Neural progenitor cell (in vitro differentiated cells): ENCODE results near the gene RASD2. TPM values are rescaled to one million over a fixed set of nuclear protein-coding genes. Genes with fewer than 3 reads are reported as not detected.

Experiments
- DNase-seq: peaks from one replicate; pipeline ENCODE4 v3.0.0-alpha.2; 2016; ENCODE audit warnings: low spot score
- H2AFZ ChIP-seq: fragments of 200-600 bp; sonication (generic); replicated peaks from 2 replicates; pipeline ENCODE4 v1.6.1; 2016; ENCODE audit warnings: antibody characterized with exemption
- H3F3A ChIP-seq: fragments of 200-600 bp; sonication (generic); 2 replicates; pipeline ENCODE4 v1.6.1; 2016; ENCODE audit warnings: antibody characterized with exemption, low read depth
- H3K27ac ChIP-seq: fragments of 200-600 bp; sonication (generic); 2 replicates; pipeline ENCODE4 v1.5.1; 2016; ENCODE audit warnings: mild to moderate bottlenecking
- H3K27me3 ChIP-seq: fragments of 200-600 bp; sonication (generic); 2 replicates; pipeline ENCODE4 v1.6.1; 2016; ENCODE audit warnings: mild to moderate bottlenecking, moderate library complexity
- H3K36me3 ChIP-seq: fragments of 200-600 bp; sonication (generic); 2 replicates; pipeline ENCODE4 v1.5.1; 2016
- H3K4me1 ChIP-seq: fragments of 200-600 bp; sonication (generic); 2 replicates; pipeline ENCODE4 v1.6.1; 2016; ENCODE audit warnings: mixed run types
- H3K4me2 ChIP-seq: fragments of 200-600 bp; sonication (generic); 2 replicates; pipeline ENCODE4 v1.6.1; 2016
- H3K4me3 ChIP-seq: fragments of 200-600 bp; sonication (generic); 2 replicates; pipeline ENCODE4 v1.5.1; 2016
- H3K79me2 ChIP-seq: fragments of 200-600 bp; sonication (generic); 2 replicates; pipeline ENCODE4 v1.6.1; 2016; ENCODE audit warnings: low read depth
- H3K9ac ChIP-seq: fragments of 200-600 bp; sonication (generic); 2 replicates; pipeline ENCODE4 v1.6.1; 2016
- H3K9me3 ChIP-seq: fragments of 200-600 bp; sonication (generic); 2 replicates; pipeline ENCODE4 v1.5.1; 2016; ENCODE audit warnings: low read depth
- H4K20me1 ChIP-seq: fragments of 200-600 bp; sonication (generic); 2 replicates; pipeline ENCODE4 v1.6.1; 2016; ENCODE audit warnings: low read depth
- H3K27ac Mint-ChIP-seq: 3 replicates; pipeline ENCODE4 v1.8.0; 2021; ENCODE audit warnings: mixed read lengths
- H3K27me3 Mint-ChIP-seq: 2 replicates; pipeline ENCODE4 v1.8.0; 2022; ENCODE audit warnings: low read depth, mild to moderate bottlenecking, inconsistent platforms, moderate library complexity, mixed read lengths; ENCODE audit not compliant: insufficient read depth
- H3K36me3 Mint-ChIP-seq: 3 replicates; pipeline ENCODE4 v1.8.0; 2021; ENCODE audit warnings: mixed read lengths
- H3K4me1 Mint-ChIP-seq: 3 replicates; pipeline ENCODE4 v1.8.0; 2021; ENCODE audit warnings: mixed read lengths
- H3K4me3 Mint-ChIP-seq: 3 replicates; pipeline ENCODE4 v1.8.0; 2021; ENCODE audit warnings: mild to moderate bottlenecking, moderate library complexity, mixed read lengths
- H3K9me3 Mint-ChIP-seq: 3 replicates; pipeline ENCODE4 v1.8.0; 2020; ENCODE audit warnings: mixed read lengths
- EZH2 ChIP-seq: fragments of 200-600 bp; sonication (generic); IDR thresholded peaks from 2 replicates; pipeline ENCODE4 v1.6.1; 2017; ENCODE audit warnings: antibody characterized with exemption, mild to moderate bottlenecking, moderate library complexity
- EZH2phosphoT487 ChIP-seq: fragments of 200-600 bp; sonication (generic); IDR thresholded peaks from 2 replicates; pipeline ENCODE4 v1.6.1; 2017; ENCODE audit warnings: antibody characterized with exemption
- total RNA-seq: library from RNA; depleted of rRNA; stranded (reverse); fragments of >200 nt; gene quantifications from 2 replicates; pipeline ENCODE4 v1.2.3, GENCODE V29; 2015; ENCODE audit warnings: low replicate concordance
- TF ChIP-seq, protein P1 (sequence below): fragments of 200-600 bp; sonication (generic); IDR thresholded peaks from 2 replicates; pipeline ENCODE4 v1.5.1; 2017; ENCODE audit warnings: antibody characterized with exemption, mild to moderate bottlenecking

Gene RASD2
- total RNA-seq, 1 donor from 2014 or later, result 0.04 TPM

- Mint-ChIP-seq H3K4me1 (peaks cover 12% of the 10 kb centered on the region), H3K27me3 (peaks cover 47% of the 10 kb centered on the region), H3K27ac (no peak overlapping the region), H3K4me3 (peak overlapping the region; percentile 21), H3K36me3 (no peaks in the 10 kb centered on the region), H3K9me3 (no peaks in the 10 kb centered on the region)
- H3K4me3 ChIP-seq, result no peak overlapping the region
- H3K9me3 ChIP-seq, result no peaks in the 10 kb centered on the region
- TF ChIP-seq EZH2phosphoT487, result no peak
- TF ChIP-seq, protein P1, sequence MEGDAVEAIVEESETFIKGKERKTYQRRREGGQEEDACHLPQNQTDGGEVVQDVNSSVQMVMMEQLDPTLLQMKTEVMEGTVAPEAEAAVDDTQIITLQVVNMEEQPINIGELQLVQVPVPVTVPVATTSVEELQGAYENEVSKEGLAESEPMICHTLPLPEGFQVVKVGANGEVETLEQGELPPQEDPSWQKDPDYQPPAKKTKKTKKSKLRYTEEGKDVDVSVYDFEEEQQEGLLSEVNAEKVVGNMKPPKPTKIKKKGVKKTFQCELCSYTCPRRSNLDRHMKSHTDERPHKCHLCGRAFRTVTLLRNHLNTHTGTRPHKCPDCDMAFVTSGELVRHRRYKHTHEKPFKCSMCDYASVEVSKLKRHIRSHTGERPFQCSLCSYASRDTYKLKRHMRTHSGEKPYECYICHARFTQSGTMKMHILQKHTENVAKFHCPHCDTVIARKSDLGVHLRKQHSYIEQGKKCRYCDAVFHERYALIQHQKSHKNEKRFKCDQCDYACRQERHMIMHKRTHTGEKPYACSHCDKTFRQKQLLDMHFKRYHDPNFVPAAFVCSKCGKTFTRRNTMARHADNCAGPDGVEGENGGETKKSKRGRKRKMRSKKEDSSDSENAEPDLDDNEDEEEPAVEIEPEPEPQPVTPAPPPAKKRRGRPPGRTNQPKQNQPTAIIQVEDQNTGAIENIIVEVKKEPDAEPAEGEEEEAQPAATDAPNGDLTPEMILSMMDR, result no peak
- no peak for TF ChIP-seq EZH2
- H4K20me1 ChIP-seq, result peaks cover 16% of the 10 kb centered on the region
- H3K27me3 ChIP-seq, result peaks cover 65% of the 10 kb centered on the region
- no peak overlapping the region for H2AFZ ChIP-seq
- H3F3A ChIP-seq, result peaks cover 24% of the 10 kb centered on the region
- no peak overlapping the region for H3K27ac ChIP-seq
- H3K9ac ChIP-seq, result no peak overlapping the region
- no peaks in the 10 kb centered on the region for H3K79me2 ChIP-seq
- H3K36me3 ChIP-seq, result no peaks in the 10 kb centered on the region
- H3K4me1 ChIP-seq, result peaks cover 9% of the 10 kb centered on the region
- no peak overlapping the region for H3K4me2 ChIP-seq
- DNase-seq, result no peak
Measured at GRCh38 chr22:35542157-35542938, 1.7 kb downstream of the RASD2 start.

DNA sequence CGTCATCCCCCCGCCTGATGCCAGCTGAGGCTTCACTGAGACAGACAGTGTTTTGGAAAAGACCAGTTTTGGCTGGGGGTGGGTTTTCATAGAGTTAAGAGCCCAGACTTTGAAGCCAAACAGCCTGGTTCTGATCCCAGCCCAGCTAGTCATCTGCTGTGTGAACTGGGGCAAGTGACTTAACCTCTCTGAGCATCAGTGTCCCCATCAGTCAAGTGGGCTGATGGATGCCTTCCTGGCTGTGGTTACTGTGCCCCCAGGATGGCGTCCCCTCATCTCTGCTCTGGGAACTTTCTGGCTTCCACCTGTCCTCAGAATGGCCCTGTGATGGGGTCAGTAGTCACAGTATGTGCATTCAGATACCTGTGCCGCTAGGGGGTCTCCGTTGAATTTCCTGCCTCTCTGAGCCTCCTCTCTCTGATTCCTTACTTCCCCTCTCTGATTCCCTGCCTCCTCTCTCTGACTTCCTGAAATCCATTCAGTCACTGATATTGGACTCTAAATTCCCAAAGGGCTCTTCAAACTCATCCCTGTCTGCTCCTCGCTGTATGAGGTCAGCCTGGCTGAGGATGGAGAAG is 2.4 kb downstream of the RASD2 start:
- Histone ChIP-seq H3K27me3 (peaks cover 65% of the 10 kb centered on the region), H3K36me3 (no peaks in the 10 kb centered on the region), H3K9me3 (no peaks in the 10 kb centered on the region), H4K20me1 (peaks cover 16% of the 10 kb centered on the region), H3K4me2 (no peak overlapping the region), H3K4me1 (peaks cover 9% of the 10 kb centered on the region), H3K9ac (no peak overlapping the region), H2AFZ (no peak overlapping the region), H3K4me3 (no peak overlapping the region), H3K27ac (no peak overlapping the region), H3F3A (peaks cover 27% of the 10 kb centered on the region), H3K79me2 (no peaks in the 10 kb centered on the region)
- H3K9me3 Mint-ChIP-seq, result no peaks in the 10 kb centered on the region
- peaks cover 47% of the 10 kb centered on the region for H3K27me3 Mint-ChIP-seq
- H3K36me3 Mint-ChIP-seq, result no peaks in the 10 kb centered on the region
- no peak for DNase-seq
- peak overlapping the region; percentile 6 for H3K4me3 Mint-ChIP-seq
- no peak for TF ChIP-seq EZH2
- TF ChIP-seq, protein P1, result no peak
- no peak for TF ChIP-seq EZH2phosphoT487
- peaks cover 12% of the 10 kb centered on the region for H3K4me1 Mint-ChIP-seq
- H3K27ac Mint-ChIP-seq, result no peak overlapping the region

- H3F3A ChIP-seq, result peaks cover 33% of the 10 kb centered on the region
- Mint-ChIP-seq H3K36me3 (no peaks in the 10 kb centered on the region), H3K4me1 (peaks cover 18% of the 10 kb centered on the region), H3K4me3 (peak overlapping the region; percentile 8), H3K27me3 (peaks cover 46% of the 10 kb centered on the region), H3K27ac (no peak overlapping the region), H3K9me3 (no peaks in the 10 kb centered on the region)
- H3K9me3 ChIP-seq, result no peaks in the 10 kb centered on the region
- H3K9ac ChIP-seq, result no peak overlapping the region
- TF ChIP-seq EZH2 (no peak), EZH2phosphoT487 (no peak)
- TF ChIP-seq, protein P1, result no peak
- no peak overlapping the region for H3K27ac ChIP-seq
- no peak overlapping the region for H3K4me2 ChIP-seq
- H3K4me1 ChIP-seq, result peaks cover 15% of the 10 kb centered on the region
- H3K79me2 ChIP-seq, result no peaks in the 10 kb centered on the region
- no peak for DNase-seq
- H3K36me3 ChIP-seq, result no peaks in the 10 kb centered on the region
- no peak overlapping the region for H3K4me3 ChIP-seq
- peaks cover 13% of the 10 kb centered on the region for H4K20me1 ChIP-seq
- H2AFZ ChIP-seq, result no peak overlapping the region
- peaks cover 58% of the 10 kb centered on the region for H3K27me3 ChIP-seq
Measured at GRCh38 chr22:35543702-35544101, 3.1 kb downstream of the RASD2 start.
